ENCODE data around the gene PRKAG1. TPM values are rescaled to one million over a fixed set of nuclear protein-coding genes. Genes with fewer than 3 reads are reported as not detected.
"Not testable (repeated sequence)": the region's sequence is repeated elsewhere in the genome, so short reads cannot be mapped to it uniquely, and the experiment has no call there.

PRKAG1 gene
- 57.0 and 68.5 TPM in 2 replicates for total RNA-seq

DNA sequence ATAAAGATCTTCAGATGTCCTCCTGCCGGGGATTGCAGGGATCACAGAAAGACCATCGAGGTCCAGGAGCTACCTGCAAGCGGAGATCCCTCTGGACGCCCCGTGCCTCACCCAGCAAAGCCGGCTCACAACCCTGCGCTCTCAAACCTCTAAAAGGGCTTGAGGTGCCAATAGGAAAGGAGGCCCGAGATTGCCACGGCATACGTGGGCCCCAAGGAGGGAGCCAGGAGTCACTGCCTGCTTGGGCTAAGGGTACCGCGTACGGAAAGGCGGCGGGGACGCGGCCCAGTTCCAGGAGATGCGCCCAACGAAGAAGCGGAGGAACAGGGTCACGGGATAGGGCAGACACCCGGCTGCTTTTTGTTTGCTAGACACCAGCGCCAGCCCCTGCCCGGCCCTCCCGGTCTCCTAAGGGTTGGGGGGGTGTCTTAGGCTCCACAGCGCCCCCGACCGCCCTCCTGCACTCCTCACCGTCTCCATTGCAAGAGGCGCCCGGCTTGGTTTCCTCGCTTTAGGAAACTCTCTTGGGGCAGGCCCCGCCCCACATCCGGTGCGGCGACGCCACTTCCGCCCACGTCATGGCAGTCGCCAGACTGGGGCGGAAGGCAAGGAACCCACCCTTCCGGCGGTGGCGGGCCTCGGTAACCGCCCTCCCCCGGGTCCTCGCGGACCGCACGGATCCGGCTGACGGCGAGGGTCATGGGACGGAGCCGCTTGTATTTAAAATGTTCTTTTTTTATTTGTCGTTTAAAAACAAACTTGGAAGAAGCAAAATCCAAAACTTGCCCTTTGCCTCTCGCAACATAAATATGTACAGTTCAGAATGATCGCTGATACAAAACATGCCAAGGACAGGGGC is at the start of gene PRKAG1:
PRKAG1 (minus strand) TSS at position 516 of the 859 bp plus-strand sequence; CDS start at position 480, 36 bp downstream.
- no peaks in the 10 kb centered on the region for H3K27me3 ChIP-seq (ENCODE audit: control insufficient read depth, insufficient read depth, low read length)
- H3K4me3 ChIP-seq (ENCODE audit: low read depth, low read length) = peak within 1 kb of the TSS; percentile 83
- peak; percentile 88 for DNase-seq (ENCODE audit: low read depth)
- H3K36me3 ChIP-seq (ENCODE audit: control insufficient read depth, insufficient read depth, low read length) = peaks cover 1% of the 10 kb centered on the region
- TF ChIP-seq, protein P1, sequence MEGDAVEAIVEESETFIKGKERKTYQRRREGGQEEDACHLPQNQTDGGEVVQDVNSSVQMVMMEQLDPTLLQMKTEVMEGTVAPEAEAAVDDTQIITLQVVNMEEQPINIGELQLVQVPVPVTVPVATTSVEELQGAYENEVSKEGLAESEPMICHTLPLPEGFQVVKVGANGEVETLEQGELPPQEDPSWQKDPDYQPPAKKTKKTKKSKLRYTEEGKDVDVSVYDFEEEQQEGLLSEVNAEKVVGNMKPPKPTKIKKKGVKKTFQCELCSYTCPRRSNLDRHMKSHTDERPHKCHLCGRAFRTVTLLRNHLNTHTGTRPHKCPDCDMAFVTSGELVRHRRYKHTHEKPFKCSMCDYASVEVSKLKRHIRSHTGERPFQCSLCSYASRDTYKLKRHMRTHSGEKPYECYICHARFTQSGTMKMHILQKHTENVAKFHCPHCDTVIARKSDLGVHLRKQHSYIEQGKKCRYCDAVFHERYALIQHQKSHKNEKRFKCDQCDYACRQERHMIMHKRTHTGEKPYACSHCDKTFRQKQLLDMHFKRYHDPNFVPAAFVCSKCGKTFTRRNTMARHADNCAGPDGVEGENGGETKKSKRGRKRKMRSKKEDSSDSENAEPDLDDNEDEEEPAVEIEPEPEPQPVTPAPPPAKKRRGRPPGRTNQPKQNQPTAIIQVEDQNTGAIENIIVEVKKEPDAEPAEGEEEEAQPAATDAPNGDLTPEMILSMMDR (IDR thresholded peaks at IDR 0.05; ENCODE audit: insufficient read depth, low read length, poor library complexity, severe bottlenecking) = peak; percentile 68

DNA sequence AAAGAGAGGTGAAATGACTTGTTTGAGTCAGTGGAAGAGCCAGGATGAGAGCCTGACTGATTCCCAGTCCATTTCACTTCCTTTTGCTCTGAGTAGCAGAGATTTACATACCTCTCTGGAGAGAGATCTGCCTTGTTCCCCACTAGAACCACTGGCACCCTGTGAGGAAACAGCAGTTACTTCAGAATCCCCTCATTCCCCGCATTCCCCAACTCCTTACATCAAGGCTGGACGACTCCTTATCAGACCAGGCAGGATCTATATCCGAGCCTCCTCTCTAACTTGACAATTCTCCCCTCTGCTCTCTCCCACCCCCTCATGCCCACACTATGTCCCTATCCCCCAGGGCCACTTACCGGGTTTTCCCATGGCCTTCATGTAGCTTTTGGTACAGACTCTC is 47.5 kb upstream of the PRKAG1 start:
- no peaks in the 10 kb centered on the region for H3K36me3 ChIP-seq (ENCODE audit: control insufficient read depth, insufficient read depth, low read length)
- TF ChIP-seq, protein P1 (IDR thresholded peaks at IDR 0.05; ENCODE audit: insufficient read depth, low read length, poor library complexity, severe bottlenecking) = no peak
- no peaks in the 10 kb centered on the region for H3K27me3 ChIP-seq (ENCODE audit: control insufficient read depth, insufficient read depth, low read length)
- DNase-seq (ENCODE audit: low read depth) = no peak
- no peak overlapping the region for H3K4me3 ChIP-seq (ENCODE audit: low read depth, low read length)

DNA sequence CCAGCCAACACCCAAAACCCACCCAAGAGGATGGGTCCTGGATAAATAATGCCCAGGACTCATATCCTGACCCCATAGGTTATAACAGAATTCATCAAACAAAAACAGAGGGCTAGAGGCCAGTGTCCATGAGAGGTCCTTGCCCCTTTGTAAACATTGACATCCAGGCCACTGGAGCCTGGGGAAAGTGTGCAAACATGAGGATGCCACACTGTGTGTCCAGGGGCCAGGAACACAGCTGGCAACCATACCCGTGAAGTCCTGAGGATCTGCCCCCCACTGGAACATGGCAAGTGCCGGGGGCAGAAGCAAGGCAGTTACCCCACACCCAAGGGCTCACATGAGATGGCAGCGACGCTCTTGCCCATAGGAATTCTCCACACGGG is 46.2 kb upstream of the PRKAG1 start:
- H3K36me3 ChIP-seq (ENCODE audit: control insufficient read depth, insufficient read depth, low read length) = no peaks in the 10 kb centered on the region
- TF ChIP-seq, protein P1 (IDR thresholded peaks at IDR 0.05; ENCODE audit: insufficient read depth, low read length, poor library complexity, severe bottlenecking) = no peak
- no peaks in the 10 kb centered on the region for H3K27me3 ChIP-seq (ENCODE audit: control insufficient read depth, insufficient read depth, low read length)
- no peak for DNase-seq (ENCODE audit: low read depth)
- no peak overlapping the region for H3K4me3 ChIP-seq (ENCODE audit: low read depth, low read length)

DNA sequence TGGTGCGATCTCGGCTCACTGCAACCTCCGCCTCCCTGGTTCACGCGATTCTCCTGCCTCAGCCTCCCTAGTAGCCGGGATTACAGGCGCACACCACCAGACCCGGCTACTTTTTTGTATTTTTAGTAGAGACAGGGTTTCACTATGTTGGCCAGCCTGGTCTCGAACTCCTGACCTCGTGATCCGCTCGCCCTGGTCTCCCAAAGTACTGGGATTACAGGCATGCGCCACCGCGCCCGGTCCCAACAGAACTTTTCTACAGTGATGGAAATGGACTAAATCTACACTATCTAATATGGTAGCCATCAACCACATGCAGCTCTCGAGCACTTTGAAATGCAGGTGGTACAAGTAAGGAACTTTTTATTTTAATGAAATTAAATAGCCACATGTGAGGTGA is 43.3 kb upstream of the PRKAG1 start:
- not testable (repeated sequence) for H3K36me3 ChIP-seq (ENCODE audit: control insufficient read depth, insufficient read depth, low read length); H3K4me3 ChIP-seq (ENCODE audit: low read depth, low read length); H3K27me3 ChIP-seq (ENCODE audit: control insufficient read depth, insufficient read depth, low read length); DNase-seq (ENCODE audit: low read depth)

DNA sequence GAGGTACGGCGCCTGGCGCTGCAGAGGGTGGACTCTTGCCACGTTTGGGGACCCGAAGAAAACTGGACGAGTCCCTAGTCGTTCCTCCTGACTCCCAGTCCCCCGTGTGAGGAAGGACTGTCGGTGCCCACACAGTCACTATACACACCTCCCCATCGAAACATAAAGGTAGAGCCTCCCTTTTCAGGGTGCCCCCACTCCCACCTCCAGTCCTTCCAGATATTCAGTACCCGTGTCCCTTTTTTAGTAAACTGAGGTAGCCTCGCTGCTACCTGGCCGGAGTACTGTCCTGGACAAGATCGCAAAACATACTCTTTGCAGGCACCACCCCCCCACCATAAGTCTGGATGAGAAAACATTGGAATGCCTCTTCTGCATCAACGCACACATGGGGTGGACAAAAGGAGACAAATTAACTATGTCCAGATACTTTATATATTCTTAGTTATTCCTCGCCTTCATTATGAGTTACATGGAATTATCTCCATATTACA is 42.6 kb upstream of the PRKAG1 start:
- DNase-seq (ENCODE audit: low read depth) = no peak

More for the DNA sequence above, 42.6 kb upstream of the PRKAG1 start:
- H3K27me3 ChIP-seq (ENCODE audit: control insufficient read depth, insufficient read depth, low read length) = no peaks in the 10 kb centered on the region
- TF ChIP-seq, protein P1 (IDR thresholded peaks at IDR 0.05; ENCODE audit: insufficient read depth, low read length, poor library complexity, severe bottlenecking) = no peak
- H3K4me3 ChIP-seq (ENCODE audit: low read depth, low read length) = peak overlapping the region; percentile 97
- H3K36me3 ChIP-seq (ENCODE audit: control insufficient read depth, insufficient read depth, low read length) = peaks cover 1% of the 10 kb centered on the region
